Measurements from ENCODE around the gene PRICKLE1.

DNA sequence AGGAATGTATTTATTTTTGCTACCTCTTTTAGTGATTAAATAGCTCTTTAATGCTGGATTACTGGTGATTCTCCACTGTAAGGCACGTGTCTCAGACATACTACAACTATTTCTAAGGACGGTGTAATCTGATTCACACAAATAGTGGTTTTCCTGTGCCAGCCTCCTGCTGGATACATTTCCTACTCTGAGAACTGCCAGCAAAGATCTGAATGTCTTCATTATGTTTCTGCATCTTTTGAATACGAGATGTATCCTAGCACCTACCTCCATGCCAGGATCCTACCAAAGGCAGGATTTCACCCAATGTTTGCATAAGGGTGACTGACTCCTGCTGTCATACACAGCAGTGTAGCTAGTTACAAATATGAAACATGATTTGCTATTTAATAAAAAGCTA lies 120.6 kb downstream of the PRICKLE1 start:
- TF ChIP-seq, protein P1, sequence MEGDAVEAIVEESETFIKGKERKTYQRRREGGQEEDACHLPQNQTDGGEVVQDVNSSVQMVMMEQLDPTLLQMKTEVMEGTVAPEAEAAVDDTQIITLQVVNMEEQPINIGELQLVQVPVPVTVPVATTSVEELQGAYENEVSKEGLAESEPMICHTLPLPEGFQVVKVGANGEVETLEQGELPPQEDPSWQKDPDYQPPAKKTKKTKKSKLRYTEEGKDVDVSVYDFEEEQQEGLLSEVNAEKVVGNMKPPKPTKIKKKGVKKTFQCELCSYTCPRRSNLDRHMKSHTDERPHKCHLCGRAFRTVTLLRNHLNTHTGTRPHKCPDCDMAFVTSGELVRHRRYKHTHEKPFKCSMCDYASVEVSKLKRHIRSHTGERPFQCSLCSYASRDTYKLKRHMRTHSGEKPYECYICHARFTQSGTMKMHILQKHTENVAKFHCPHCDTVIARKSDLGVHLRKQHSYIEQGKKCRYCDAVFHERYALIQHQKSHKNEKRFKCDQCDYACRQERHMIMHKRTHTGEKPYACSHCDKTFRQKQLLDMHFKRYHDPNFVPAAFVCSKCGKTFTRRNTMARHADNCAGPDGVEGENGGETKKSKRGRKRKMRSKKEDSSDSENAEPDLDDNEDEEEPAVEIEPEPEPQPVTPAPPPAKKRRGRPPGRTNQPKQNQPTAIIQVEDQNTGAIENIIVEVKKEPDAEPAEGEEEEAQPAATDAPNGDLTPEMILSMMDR (IDR thresholded peaks at IDR 0.05; ENCODE audit: borderline replicate concordance, extremely low read depth, low read length, poor library complexity, severe bottlenecking) = no peak
- TF ChIP-seq EZH2 (IDR thresholded peaks at IDR 0.05; ENCODE audit: borderline replicate concordance, low read depth, low read length, severe bottlenecking) = no peak
